HFF-Myc (cell line): ENCODE data around the gene NLRC5.

Experiments
- DNase-seq: peaks from one replicate; pipeline ENCODE4 v3.0.0-alpha.2; 2011; ENCODE audit warnings: low read depth; ENCODE audit errors: extremely low read depth
- H3K4me3 ChIP-seq: replicated peaks from 2 replicates; pipeline ENCODE4 v1.5.1; 2011; ENCODE audit warnings: low read depth, mild to moderate bottlenecking, control low read depth, low read length
- CTCF ChIP-seq: IDR thresholded peaks from 2 replicates; pipeline ENCODE4 v1.5.1; 2012; ENCODE audit warnings: mild to moderate bottlenecking, low read depth, low read length, control low read depth; ENCODE audit errors: missing control alignments

Gene NLRC5

DNA sequence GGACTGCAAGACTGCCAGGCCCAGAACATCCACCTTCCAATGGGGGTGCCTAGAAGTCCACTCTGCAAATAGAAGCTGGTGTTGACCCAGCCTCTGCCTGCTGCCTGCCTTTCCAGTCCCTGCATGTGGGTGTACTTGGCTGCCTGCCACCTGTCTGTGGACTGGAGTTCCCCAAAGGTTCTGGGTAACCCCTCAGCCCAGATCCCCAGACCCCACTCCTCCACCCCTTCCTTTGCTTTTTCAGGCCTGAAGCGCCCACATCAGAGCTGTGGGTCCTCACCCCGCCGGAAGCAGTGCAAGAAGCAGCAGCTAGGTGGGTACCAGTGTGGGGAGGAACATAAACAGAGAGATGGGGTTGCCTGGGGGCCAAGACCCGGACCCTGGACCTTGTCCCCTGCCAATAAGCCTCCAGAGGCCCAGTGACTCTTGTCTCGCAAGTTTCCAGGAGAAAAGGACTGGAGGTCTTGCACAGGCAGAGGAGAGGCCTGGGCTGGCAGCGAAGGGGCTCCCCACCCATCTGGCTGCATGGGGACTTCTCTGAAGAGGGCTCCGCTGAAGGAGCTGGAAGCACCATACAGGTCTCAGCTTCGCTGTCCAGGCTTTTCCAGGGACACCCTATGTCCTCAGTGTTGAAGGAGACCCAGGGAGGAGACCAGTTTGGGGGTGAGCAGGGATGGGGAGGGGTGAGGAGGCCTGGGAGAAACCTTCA lies 34.3 kb downstream of the NLRC5 start:
- no peak overlapping the region for H3K4me3 ChIP-seq
- no peak for DNase-seq
- no peak for TF ChIP-seq CTCF

DNA sequence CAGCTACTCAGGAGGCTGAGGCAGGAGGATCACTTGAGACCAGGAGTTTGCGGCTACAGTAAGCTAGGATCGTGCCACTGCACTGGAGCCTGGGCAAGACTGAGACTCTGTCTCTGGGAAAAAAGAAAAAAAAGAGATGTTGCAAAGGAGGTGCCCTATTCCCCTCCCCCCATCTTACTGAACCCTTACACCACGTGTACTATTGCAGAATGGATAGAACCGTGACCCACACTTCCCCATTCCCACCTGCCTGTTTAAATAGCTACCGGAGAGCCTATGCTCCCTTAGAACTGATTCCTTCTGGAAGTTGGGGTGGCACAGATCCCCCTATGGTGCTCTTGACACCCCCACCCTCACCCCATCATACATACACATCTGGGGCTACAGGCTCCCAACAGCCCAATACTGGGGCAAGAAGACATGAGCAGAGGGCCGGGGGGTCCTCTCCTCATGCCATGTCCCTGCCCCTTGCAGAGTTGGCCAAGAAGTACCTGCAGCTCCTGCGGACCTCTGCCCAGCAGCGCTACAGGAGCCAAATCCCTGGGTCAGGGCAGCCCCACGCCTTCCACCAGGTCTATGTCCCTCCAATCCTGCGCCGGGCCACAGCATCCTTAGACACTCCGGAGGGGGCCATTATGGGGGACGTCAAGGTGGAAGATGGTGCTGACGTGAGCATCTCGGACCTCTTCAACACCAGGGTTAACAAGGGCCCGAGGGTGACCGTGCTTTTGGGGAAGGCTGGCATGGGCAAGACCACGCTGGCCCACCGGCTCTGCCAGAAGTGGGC lies 35.7 kb downstream of the NLRC5 start:
- no peak overlapping the region for H3K4me3 ChIP-seq
- no peak for DNase-seq
- no peak for TF ChIP-seq CTCF

DNA sequence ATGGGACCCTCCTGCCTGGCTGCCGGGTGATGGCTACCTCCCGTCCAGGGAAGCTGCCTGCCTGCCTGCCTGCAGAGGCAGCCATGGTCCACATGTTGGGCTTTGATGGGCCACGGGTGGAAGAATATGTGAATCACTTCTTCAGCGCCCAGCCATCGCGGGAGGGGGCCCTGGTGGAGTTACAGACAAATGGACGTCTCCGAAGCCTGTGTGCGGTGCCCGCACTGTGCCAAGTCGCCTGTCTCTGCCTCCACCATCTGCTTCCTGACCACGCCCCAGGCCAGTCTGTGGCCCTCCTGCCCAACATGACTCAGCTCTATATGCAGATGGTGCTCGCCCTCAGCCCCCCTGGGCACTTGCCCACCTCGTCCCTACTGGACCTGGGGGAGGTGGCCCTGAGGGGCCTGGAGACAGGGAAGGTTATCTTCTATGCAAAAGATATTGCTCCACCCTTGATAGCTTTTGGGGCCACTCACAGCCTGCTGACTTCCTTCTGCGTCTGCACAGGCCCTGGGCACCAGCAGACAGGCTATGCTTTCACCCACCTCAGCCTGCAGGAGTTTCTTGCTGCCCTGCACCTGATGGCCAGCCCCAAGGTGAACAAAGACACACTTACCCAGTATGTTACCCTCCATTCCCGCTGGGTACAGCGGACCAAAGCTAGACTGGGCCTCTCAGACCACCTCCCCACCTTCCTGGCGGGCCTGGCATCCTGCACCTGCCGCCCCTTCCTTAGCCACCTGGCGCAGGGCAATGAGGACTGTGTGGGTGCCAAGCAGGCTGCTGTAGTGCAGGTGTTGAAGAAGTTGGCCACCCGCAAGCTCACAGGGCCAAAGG lies 36.8 kb downstream of the NLRC5 start:
- TF ChIP-seq CTCF, result no peak
- H3K4me3 ChIP-seq, result no peak overlapping the region
- DNase-seq, result no peak

DNA sequence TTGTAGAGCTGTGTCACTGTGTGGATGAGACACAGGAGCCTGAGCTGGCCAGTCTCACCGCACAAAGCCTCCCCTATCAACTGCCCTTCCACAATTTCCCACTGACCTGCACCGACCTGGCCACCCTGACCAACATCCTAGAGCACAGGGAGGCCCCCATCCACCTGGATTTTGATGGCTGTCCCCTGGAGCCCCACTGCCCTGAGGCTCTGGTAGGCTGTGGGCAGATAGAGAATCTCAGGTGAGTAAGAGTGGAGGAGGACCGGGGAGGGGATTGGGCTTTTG lies 37.4 kb downstream of the NLRC5 start:
- H3K4me3 ChIP-seq, result no peak overlapping the region
- no peak for TF ChIP-seq CTCF
- no peak for DNase-seq

DNA sequence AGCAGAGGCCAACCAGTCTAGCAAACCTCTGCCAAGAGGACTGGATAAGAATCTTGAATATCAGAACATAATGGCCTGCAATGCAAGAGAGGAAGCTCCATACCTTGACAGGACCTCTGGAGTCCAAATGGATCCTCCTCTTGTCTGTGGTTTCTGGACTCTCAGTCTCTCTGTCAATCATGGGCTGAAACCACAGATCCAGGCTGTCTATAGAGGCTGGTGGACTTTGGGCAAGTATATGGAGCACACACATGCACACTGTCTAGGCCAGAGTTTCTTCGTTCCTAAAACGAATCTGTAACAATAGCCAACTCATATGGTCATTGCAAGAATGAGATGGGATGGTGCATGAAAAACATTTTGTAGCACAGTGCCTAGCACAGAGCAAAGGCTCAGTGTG lies 37.7 kb downstream of the NLRC5 start:
- no peak overlapping the region for H3K4me3 ChIP-seq
- TF ChIP-seq CTCF, result no peak
- no peak for DNase-seq

- no peak overlapping the region for H3K4me3 ChIP-seq
- DNase-seq, result no peak
- TF ChIP-seq CTCF, result no peak
Observed at GRCh38 chr16:57028086-57028485, 38.7 kb downstream of the NLRC5 start.
